ENCODE data around the gene INPP5D.

The INPP5D gene

DNA sequence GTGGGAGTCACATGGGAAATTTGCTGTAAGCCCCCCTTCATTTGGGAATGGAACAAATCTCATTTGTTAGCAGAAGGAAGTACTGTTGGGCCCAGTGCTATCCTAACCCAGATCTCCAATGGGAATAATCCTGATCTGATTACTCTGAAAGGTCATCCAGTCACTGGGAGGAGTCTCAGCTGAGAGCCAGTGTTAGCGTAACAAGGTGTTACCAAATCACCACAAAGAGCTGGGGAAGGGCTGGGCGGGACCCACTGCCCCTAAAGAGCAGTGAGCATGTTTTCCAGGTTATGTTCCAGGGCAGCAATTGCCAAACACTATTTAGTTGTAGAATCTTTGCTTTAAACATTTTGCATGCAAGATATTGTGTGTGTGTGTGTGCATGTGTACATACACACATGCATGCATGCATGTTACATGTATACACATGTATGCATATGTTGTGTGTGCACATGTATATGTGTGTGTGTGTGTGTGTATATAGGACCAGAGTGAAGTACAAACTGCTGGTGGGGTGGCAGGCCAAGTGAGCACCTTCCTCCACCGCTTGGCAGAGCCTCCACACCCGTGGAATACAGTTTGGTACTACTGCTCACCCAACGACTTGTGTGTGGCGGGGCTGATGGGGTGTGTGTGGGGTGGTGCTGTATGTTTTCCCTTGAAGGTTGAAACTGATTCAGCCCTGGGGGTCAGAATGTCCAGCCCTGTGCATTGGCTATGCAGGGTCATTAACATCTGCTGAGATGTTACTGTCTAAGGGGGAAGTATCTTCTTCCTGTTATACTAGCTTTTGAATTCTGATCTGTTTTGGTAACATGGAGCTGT, 15.2 kb downstream of the INPP5D start:
- DNase-seq (ENCODE audit: low read depth, low spot score), result no peak

DNA sequence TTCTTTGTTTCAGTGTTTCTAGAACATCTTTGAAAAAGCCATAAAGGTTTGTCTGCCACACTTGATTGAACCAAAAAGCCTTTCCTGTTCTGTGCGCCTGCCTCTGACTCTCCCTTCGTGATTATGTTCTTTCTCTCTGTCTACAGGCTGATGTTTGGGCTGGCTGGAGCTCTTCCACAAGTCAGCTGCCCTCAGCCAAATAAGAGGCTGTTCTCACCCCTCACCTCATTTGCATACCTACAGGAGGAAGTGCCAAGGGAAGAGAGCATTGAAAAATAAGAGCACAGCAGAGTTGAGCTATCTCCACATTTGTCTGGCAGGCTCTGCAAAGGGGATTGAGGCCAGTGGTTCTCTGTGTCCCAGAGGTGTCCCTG, 15.8 kb downstream of the INPP5D start:
- DNase-seq (ENCODE audit: low read depth, low spot score), result peak; percentile 22

DNA sequence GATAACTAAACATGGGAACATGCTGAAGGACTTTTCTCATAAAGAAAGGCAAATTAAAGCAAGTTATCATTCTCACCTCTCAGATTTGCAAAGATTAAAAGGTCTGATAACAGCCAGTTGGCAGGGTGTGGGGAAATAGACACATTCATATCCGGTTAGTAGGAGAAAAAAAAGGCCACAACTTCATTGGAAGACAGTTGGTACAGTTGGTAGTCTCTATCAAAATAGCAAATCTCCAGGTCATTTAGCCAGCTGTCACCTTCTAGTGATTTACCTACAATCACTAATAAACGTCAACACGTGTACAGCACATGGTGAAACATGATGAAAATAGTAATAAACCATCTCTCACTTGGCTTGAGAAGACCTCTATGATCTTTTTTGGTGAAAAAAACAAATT, 16.6 kb downstream of the INPP5D start:
- no peak for DNase-seq (ENCODE audit: low read depth, low spot score)

DNA sequence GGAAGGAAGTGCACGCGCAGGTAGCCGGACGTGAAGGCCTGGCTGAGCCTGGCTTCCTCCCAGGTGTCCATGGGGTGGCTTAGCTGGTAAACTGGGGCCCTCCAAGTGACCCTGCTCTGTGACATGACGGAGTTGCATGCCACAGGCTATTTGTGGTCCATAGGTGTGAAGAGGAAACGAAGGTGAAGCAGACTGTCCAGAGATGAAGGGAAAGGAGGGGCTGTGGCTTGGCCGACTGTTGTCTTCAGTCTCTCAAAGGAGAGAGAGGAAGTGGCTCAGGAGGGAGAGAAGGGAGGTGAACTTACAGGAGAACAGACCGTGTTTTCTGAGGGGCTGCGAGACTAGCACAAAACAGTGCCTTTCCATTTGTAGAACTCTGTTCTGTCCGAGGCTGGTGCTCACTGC, 19.3 kb downstream of the INPP5D start:
- DNase-seq (ENCODE audit: low read depth, low spot score), result no peak

DNA sequence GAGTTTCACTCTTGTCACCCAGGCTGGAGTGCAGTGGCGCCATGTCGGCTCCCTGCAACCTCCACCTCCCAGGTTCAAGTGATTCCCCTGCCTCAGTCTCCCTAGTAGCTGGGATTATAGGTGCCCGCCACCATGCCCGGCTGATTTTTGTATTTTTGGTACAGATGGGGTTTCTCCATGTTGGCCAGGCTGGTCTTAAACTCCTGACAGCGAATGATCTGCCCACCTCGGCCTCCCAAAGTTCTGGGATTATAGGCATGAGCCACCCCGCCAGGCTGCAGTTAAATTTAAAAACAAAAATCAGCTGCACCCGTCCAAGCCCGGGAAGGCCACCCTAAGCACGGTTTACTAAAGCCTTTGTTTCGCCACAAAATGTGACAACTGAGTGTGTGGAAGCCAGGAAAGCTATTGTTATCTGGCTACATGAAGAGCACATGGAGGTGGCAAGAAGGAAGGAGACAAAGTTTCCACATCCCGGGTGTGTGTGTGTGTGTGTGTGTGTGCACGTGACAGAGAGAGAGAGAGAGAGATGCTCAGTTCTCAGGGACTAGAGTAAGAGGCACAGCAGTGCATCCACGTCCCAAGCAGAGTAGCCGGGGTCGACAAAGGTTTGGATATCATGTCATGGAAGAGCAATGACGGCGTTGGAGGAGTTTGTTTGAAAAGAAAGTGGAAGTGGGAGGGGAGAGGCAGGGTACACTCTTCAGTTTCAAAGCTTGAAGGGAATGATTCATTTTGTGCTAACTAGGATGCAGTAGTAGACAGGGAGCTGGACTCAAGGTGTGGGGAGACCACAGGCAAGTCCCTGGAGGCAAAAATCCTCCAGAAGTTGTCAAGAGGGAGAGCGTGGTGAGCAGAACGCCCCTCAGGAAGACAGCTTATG, 20.1 kb downstream of the INPP5D start:
- no peak for DNase-seq (ENCODE audit: low read depth, low spot score)

DNA sequence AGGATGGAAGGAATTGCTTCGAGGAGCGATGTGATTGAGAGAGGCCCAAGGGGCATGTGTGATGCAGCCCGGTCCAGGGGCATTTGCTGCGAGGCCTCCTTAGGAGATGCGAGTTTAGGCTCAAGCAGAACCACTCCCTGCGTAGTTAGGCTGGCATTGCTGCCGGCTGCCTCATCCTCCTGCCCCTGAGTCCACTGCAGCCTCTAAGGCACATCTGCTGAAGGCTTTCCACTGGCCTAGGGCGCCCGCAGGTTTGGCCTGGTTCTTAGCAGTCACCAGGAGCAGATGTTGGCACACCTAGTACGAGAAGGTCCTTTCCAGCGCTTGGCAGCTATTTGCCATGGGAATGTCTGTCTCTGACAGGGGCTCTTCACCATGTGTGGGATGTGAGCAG, 20.7 kb downstream of the INPP5D start:
- DNase-seq (ENCODE audit: low read depth, low spot score), result no peak

DNA sequence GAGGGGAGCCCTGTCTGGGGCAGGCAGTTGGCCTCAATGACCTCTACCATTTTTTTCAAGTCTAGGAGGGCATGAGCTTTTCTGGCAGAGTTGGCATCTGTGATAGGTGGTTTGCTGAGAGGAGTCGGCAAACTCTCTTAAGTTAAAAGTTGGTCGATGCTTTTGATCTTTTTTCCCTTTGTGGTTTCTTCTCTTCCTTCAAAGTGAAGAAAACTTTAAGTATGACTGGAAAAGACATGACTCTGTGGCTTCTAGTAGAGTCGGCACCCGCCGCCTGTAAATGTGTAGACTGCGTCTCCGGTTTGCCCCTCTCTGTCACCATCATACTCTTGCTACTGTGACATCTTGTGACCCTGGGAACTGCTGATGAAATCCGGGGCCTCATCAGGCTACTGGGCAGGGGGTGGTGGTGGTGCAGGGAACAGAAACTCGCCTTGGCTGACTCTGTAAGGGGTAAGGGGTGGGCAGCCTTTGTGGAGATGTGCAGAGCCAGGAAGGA, 21.1 kb downstream of the INPP5D start:
- no peak for DNase-seq (ENCODE audit: low read depth, low spot score)

DNA sequence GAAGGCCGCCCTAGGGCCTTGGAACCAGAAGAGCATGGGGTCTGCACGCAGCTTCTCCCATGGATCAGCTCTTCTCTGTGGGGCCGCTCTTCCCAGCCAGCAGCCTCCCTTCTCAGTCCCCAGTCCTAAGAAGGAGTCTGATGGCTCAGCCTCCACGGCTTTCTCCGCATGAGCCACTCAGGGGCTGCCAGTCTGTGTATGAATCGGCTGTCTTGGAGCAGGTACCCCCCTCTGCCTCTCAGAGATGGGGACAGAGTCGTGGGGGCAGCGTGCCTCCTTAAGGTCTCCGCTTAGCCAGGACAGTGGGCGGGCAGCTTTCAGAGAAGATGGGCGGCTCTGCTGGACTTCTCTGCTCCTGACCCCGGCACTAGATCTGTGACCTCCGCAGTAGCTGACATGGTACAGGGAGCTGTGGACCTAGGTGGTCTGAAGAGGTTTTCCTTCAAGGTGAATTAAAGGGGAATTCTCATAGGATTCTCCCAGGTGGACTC, 21.6 kb downstream of the INPP5D start:
- DNase-seq (ENCODE audit: low read depth, low spot score), result no peak

DNA sequence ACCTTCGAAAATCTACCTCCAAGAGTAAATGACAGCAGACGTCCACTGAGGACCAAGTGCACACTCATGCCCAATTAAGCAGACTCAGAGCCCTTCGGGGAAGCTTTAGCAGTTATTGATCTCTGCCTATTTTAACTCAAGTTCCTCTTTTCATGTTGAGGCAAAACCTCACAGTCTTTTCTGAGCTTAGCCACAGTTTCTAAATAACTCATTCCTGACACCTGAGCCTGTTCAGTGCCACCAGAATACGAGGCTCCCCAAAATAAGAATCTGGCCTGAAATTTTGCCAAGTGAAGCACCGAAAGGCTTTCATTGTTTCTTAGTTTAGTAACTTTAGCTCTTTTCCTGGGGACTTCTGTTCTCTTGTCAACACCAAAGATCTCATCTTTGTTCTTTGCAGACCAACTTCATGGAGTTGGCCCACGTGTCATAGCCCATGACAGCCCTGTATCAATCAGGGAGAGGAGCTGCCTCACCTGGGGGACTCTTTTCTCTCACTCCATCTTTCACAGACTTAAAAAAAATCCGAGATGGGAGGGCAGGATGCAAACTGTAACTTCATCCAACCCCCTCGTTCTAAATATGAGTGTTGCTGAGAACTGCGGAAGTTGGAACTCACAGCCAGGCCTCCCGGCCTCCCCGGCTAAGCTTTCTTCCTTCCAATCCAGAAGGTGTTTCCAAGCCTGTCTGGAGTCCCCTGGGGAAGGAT, 22.2 kb downstream of the INPP5D start:
- no peak for DNase-seq (ENCODE audit: low read depth, low spot score)

DNA sequence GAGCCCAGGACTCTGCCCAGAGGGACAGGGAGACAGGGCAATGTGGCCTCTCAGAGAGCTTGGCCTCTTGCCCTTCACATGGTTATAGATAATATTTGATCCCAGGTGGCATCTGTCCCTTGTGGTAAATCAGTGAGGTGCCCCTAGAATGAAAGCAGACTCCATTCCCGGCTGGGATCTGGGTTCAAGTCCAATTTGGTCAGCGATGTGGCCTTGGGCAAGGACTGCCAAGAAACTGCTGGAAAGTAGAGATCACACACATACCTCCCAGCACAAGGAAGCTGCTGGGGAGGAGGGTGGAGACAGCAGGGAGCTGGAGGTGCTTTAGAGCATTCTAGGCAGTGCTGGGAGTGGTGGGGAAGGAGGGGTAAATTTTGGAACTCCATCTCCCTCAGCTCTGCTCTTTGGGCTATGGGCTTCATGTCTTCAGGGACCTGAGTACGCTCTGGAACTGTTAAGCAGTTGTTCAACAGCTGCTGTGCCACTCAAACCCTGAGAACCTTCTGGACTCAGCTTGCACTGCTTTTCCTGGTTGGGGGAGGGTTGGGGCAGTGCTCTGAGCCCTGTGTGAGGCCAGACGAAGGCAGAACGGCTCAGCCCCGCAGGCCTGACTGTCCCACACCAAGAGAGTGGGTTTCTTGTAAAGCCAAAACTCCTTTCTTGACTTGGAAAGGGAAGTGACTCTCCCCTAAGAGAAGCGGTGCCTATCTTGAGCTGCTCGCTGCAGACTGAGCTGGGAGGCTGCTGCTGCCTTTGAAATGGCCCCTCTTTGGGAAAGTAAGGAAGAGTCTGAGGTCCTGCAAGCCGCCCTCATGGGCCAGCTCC, 23.0 kb downstream of the INPP5D start:
- no peak for DNase-seq (ENCODE audit: low read depth, low spot score)

DNA sequence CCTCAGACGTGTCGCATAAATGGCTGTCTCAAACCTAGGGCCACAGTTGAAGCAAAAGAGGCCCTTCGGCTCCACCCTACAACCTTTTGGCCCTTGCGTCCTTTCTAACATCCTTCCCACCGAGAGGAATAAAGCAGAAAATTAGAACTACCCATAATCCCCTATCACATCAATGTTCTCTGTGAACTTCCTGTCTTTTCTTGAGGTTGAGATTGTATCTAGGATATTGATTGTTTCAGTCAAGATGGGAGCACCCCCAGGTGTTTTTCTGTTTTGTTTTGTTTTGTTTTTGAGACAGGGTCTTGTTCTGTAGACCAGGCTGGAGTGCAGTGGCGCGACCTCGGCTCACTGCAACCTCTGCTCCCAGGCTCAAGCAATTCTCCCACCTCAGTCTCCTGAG, 23.6 kb downstream of the INPP5D start:
- DNase-seq (ENCODE audit: low read depth, low spot score), result no peak

DNA sequence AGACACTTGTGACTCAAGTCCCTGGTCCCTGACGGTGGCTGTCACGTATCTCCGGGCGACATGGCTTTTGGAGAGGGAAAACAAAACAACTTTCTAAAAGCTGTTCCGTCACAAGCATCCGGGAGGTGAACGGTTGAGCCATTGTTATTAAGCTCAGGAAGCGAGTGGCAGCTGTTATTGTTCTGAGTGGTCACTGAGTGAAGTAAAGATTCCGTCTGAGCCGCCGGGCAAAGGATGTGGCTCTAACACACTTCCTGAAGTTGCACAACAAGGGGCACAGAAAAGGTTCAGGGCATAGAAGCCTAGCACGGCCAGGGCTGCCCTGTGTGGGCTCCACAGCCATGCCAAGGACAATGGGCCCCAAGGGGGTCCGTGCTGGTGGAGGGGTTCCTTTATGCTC, 24.3 kb downstream of the INPP5D start:
- DNase-seq (ENCODE audit: low read depth, low spot score), result peak; percentile 20

DNA sequence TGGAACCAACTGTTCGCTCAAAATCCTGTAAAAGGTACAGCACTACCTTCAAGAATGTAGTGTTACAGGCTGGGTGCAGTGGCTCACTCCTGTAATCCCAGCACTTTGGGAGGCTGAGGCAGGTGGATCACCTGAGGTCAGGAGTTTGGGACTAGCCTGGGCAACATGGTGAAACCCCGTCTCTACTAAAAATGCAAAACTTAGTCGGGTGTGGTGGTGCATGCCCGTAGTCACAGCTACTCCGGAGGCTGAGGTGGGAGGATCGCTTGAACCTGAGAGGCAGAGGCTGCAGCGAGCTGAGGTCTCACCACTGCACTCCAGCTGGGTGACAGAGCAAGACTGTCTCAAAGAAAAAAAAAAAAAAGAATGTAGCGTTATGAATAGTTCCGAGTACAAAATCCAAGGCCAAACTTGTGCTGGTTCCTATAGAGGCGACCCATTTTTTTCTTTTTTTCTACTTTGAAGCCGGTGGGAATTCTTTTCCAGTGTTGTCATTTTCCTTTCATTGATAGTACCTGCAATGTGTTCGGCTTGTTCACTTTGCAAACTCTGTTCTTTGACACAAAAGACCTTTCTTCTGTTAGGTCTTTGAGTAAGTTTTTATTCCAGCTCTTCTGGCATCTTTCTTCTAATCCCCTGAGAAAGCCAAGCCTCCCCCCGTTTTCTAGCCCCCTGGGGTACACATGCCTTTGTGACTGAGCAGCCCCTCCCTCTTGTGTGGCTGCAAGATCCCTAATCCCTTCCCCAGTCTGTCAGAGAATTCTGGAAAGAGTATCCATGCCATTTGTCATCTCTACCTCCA, 25.1 kb downstream of the INPP5D start:
- no peak for DNase-seq (ENCODE audit: low read depth, low spot score)

DNA sequence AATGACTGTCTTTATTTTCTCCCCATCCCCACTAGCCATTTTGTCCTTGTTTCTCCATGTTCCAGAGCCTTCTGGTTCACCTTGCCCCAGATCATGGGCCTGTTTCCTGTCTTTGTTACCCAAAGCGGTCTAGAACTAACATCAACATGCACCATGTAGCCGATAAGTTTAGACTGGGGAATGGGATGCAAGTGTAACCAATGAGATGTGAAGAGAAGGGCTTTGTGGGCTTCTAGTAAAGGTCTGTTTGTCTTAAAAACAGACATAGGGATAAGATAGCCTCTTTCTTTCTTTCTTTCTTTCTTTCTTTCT, 25.7 kb downstream of the INPP5D start:
- no peak for DNase-seq (ENCODE audit: low read depth, low spot score)

DNA sequence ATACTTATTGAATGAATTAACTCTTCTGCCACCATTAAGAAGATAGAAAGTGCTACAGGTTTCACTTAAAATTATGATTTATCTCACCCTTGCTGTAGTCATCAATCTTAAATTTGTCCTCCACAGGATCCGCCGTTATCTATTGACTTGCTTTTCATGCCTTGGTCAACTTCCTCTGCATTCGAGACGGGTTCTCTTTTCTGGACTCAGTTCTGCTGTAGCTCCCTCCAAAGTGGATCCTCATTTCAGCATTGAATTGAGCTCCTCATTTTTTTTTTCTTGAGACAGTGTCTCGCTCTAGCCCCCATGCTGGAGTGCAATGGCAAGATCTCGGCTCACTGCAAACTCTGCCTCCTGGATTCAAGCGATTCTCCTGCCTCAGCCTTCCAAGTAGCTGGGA, 27.6 kb downstream of the INPP5D start:
- DNase-seq (ENCODE audit: low read depth, low spot score), result no peak

DNA sequence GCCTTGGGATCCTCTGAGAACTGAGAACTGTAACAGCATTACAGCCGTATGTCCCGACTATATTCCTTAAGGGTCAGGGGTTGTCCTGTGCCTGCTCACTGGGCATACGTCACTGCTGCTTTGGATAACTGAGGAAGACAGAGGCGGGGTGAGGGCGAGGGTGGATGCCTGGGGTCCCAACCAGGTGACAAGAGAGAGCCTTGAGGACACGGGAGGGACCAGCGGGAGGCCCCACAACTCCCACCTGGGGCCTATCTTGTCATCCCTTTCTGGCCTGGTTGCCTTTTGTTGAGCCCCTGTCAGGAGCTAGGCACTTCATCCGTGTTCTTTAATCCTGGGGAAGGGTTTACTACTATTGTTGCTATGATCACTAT, 28.8 kb downstream of the INPP5D start:
- DNase-seq (ENCODE audit: low read depth, low spot score), result no peak

DNA sequence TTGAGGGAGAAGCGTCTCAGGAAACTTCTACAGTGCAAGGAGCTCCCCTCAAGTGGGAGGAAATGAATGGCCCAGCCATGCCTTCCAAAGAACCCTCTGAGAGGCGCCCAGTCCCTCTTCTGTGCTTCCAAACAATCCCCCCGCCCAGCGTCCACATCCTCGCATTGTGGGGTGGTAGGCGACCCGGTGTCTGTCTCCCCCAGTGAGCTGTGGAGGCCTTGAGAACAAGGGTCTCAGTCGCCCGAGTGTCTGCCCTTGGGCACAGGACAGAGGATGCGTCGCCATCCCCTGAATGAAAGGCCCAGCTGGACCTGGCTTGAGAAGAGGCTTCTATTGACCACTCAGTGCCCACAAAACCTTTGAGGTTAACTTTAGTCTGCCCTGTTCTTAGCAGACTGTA, 29.7 kb downstream of the INPP5D start:
- DNase-seq (ENCODE audit: low read depth, low spot score), result no peak

DNA sequence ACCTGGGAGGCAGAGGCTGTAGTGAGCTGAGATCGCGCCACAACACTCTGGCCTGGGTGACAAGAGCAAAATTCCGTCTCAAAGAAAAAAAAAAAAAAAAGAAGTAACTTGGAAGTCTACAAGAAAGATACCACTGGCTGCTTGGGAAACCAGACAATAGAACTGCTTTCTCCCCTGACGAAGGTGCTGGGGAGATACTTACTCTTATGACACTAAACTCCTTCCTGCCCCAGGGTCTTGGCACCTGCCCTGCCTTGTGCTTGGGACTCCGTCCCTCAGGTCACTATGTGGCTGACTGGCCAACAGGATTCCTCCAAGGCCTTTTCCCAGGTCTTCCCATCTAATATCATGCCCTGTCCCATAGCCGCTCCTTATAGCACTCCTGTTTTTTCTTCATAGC, 30.7 kb downstream of the INPP5D start:
- no peak for DNase-seq (ENCODE audit: low read depth, low spot score)

DNA sequence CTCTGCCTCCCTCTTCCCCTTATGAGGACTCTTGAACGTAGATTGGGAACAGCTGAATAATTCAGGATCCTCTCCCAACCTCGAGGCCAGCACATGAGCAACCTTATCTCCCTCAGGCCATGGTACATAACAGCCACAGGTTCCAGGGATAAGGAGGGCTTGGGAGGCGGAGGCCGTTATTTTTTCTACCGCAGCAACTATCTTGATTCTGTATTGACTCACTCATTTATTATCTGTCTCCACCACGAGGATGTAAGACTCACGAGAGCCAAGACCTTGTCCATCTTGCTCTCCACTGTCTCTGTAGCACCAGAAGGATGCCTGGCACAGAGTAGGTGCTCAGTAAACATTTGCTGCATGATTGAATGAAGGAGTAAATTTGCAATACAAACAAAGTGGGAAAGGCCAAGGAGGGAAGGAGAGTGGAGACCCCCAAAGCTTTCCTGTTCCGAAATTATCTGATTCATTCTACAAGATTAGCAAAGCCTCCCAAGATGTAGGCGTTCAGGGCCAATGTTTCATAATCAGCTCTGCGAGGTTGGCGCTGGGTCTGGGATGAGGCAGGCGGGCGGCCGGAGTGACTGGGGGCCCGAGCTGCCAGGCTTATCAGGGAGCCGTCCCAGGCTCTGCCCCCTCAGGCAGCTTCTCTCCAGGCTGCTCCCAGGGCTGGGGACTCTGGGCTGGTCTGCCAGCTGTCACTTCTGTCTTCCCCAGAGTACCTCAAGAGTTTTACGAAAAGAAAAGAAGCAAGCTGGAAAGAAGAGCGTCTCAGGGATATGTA, 31.6 kb downstream of the INPP5D start:
- DNase-seq (ENCODE audit: low read depth, low spot score), result no peak

All from astrocyte of the hippocampus (primary cell).